HepG2 (cell line): ENCODE data around the gene WDR76. TPM values are rescaled to one million over a fixed set of nuclear protein-coding genes. Genes with fewer than 3 reads are reported as not detected.

ENCODE experiments used
- ARHGAP35 ChIP-seq: sonication (generic); formaldehyde crosslinking; IDR thresholded peaks from 2 replicates; pipeline ENCODE4 v1.9.0; 2022; ENCODE audit warnings: mild to moderate bottlenecking, inconsistent platforms, moderate library complexity, missing genetic modification reagents, borderline replicate concordance
- KDM5A ChIP-seq: fragments of 200-600 bp; sonication (generic); IDR thresholded peaks from 2 replicates; pipeline ENCODE4 v1.7.0; 2018; ENCODE audit warnings: antibody characterized with exemption, mild to moderate bottlenecking, low read length, borderline replicate concordance
- LCORL ChIP-seq, 2 experiments: fragments of 450-650 bp in 1 of 2; sonication (generic) in 1 of 2; formaldehyde crosslinking in 1 of 2; IDR thresholded peaks; 2 replicates each; pipeline versions ENCODE4 v1.5.0 to v1.6.1; 2017 to 2020; ENCODE audit warnings: antibody characterized with exemption in 1 of 2, missing genetic modification reagents in 1 of 2
- PAX8 ChIP-seq: sonication (generic); formaldehyde crosslinking; IDR thresholded peaks from 2 replicates; pipeline ENCODE4 v1.8.0; 2022; ENCODE audit warnings: mild to moderate bottlenecking, missing genetic modification reagents, borderline replicate concordance
- PCBP2 ChIP-seq: fragments of 200-400 bp; formaldehyde crosslinking; optimal IDR thresholded peaks from 2 replicates; pipeline ENCODE3; 2018; ENCODE audit warnings: low read length, low read depth; ENCODE audit not compliant: poor library complexity, severe bottlenecking
- PLSCR1 ChIP-seq: sonication (generic); formaldehyde crosslinking; IDR thresholded peaks from 2 replicates; pipeline ENCODE4 v1.5.0; 2020; ENCODE audit warnings: missing genetic modification reagents, mild to moderate bottlenecking, borderline replicate concordance
- SAP130 ChIP-seq: IDR thresholded peaks from 2 replicates; pipeline ENCODE4 v1.6.1; 2016; ENCODE audit warnings: low read depth
- SP1 ChIP-seq, 2 experiments: fragments of 450-650 bp in 1 of 2; sonication (generic) in 1 of 2; formaldehyde crosslinking in 1 of 2; IDR thresholded peaks; 2 replicates each; pipeline versions ENCODE4 v1.4.0 to v1.6.1; 2016 to 2020; ENCODE audit warnings: missing genetic modification reagents in 1 of 2
- TOPORS ChIP-seq: sonication (generic); formaldehyde crosslinking; IDR thresholded peaks from 2 replicates; pipeline ENCODE4 v1.8.0; 2023; ENCODE audit warnings: mild to moderate bottlenecking, missing genetic modification reagents
- ZNF335 ChIP-seq: sonication (generic); formaldehyde crosslinking; IDR thresholded peaks from 2 replicates; pipeline ENCODE4 v1.4.0; 2020; ENCODE audit warnings: missing genetic modification reagents
- ZNF780A ChIP-seq: sonication (generic); formaldehyde crosslinking; IDR thresholded peaks from 2 replicates; pipeline ENCODE4 v1.8.0; 2022; ENCODE audit warnings: mild to moderate bottlenecking, missing genetic modification reagents, moderate library complexity
- polyA plus RNA-seq, 8 experiments: library from polyadenylated mRNA; depleted of rRNA in 3 of 8; stranded (reverse) in 7 of 8; unstranded in 1 of 8; fragments of >200 nt; fragmentation: Illumina TruSeq in 4 of 8; extraction: Trizol in 4 of 8; gene quantifications; 2 replicates each; pipeline versions ENCODE4 v1.2.1 to v1.2.3, GENCODE V29; 2011 to 2016; ENCODE audit warnings: low read depth in 4 of 8, missing spikeins in 1 of 8, mixed read lengths in 1 of 8; ENCODE audit not compliant: insufficient read depth in 1 of 8
- total RNA-seq, 5 experiments: library from RNA; depleted of rRNA; stranded (reverse); fragments of >200 nt; fragmentation: Illumina TruSeq; extraction: Trizol; gene quantifications; 2 replicates each; pipeline ENCODE4 v1.2.3, GENCODE V29; 2016; ENCODE audit warnings: low read depth in 1 of 5
- TF ChIP-seq, protein P1 (sequence below): sonication (generic); formaldehyde crosslinking; IDR thresholded peaks from 2 replicates; pipeline ENCODE4 v1.9.0; 2021; ENCODE audit warnings: mild to moderate bottlenecking, missing genetic modification reagents
- TF ChIP-seq, protein P2 (sequence below): sonication (generic); formaldehyde crosslinking; conservative IDR thresholded peaks from 2 replicates; pipeline ENCODE4 v1.8.0; 2022; ENCODE audit warnings: mild to moderate bottlenecking, moderate library complexity, missing genetic modification reagents
- TF ChIP-seq, protein P3 (sequence below): sonication (generic); formaldehyde crosslinking; IDR thresholded peaks from 2 replicates; pipeline ENCODE4 v1.5.1; 2020; ENCODE audit warnings: missing genetic modification reagents, mild to moderate bottlenecking, borderline replicate concordance

The WDR76 gene
- total and polyA plus RNA-seq, 2 of the 13 experiments (the other 11 are each of a cell fraction or from before 2014, with no cell fraction given), result 1.1 to 9.7 TPM

DNA sequence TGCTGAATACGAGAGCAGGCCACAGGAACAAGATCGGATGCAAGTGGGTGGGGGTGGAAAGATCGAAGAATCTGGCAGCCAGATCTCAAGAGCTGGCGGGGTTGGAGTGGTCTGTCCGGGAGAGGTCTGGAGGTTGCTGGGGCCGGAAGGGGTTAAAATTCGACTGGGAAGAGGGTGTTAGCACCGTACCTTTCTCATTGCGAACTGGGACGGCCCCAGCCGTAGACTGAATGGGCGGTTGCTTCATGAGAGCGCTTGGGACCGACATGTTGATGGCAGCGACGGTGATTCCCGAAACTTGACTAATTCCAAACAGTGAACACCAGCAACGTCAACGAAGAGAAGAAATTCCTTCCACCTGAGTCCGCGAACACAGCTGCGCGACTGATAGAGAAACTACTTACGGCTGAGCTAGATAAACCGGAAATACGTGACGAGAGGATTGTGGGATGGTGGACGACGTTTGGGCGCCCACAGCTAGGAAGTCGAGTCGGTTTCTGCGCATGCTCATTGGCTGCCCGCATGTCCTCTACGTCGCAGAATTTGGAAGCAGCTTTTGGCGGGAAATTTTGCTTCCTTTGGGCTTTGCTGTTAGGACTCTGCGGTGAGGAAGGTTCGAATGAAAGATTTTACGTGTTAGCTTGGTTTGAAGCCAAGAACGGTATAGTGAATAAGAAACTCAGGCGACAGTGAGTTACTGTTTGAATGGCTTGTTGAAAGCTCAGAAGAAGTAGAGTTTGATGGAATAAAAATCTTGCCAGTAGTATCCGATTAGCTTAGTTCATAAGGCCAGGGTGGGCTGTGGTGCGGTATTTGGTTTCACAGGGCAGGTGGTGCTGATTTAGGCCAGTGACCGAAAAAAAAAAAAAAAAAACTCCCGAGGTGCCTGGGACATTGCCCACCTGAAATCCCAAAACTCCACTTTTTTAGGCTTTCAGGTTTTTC is 2.2 kb upstream of the WDR76 start, which contains the start of gene MFAP1 (continued):
- TF ChIP-seq, protein P1, sequence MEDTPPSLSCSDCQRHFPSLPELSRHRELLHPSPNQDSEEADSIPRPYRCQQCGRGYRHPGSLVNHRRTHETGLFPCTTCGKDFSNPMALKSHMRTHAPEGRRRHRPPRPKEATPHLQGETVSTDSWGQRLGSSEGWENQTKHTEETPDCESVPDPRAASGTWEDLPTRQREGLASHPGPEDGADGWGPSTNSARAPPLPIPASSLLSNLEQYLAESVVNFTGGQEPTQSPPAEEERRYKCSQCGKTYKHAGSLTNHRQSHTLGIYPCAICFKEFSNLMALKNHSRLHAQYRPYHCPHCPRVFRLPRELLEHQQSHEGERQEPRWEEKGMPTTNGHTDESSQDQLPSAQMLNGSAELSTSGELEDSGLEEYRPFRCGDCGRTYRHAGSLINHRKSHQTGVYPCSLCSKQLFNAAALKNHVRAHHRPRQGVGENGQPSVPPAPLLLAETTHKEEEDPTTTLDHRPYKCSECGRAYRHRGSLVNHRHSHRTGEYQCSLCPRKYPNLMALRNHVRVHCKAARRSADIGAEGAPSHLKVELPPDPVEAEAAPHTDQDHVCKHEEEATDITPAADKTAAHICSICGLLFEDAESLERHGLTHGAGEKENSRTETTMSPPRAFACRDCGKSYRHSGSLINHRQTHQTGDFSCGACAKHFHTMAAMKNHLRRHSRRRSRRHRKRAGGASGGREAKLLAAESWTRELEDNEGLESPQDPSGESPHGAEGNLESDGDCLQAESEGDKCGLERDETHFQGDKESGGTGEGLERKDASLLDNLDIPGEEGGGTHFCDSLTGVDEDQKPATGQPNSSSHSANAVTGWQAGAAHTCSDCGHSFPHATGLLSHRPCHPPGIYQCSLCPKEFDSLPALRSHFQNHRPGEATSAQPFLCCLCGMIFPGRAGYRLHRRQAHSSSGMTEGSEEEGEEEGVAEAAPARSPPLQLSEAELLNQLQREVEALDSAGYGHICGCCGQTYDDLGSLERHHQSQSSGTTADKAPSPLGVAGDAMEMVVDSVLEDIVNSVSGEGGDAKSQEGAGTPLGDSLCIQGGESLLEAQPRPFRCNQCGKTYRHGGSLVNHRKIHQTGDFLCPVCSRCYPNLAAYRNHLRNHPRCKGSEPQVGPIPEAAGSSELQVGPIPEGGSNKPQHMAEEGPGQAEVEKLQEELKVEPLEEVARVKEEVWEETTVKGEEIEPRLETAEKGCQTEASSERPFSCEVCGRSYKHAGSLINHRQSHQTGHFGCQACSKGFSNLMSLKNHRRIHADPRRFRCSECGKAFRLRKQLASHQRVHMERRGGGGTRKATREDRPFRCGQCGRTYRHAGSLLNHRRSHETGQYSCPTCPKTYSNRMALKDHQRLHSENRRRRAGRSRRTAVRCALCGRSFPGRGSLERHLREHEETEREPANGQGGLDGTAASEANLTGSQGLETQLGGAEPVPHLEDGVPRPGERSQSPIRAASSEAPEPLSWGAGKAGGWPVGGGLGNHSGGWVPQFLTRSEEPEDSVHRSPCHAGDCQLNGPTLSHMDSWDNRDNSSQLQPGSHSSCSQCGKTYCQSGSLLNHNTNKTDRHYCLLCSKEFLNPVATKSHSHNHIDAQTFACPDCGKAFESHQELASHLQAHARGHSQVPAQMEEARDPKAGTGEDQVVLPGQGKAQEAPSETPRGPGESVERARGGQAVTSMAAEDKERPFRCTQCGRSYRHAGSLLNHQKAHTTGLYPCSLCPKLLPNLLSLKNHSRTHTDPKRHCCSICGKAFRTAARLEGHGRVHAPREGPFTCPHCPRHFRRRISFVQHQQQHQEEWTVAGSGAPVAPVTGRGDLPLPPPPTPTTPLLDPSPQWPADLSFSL (CRISPR knock-in tag), result no peak
- TF ChIP-seq LCORL (IDR thresholded peaks at IDR 0.05), result no peak
- no peak; the same call in 1 of the 2 replicates for TF ChIP-seq LCORL (CRISPR knock-in tag; IDR thresholded peaks at IDR 0.05)
- 0 out of 2 replicates have a peak, but pooled peaks have one; percentile 44 for TF ChIP-seq ARHGAP35 (CRISPR knock-in tag)
- TF ChIP-seq PLSCR1 (CRISPR knock-in tag), result no peak
- no peak for TF ChIP-seq PCBP2
- 0 out of 2 replicates have a peak, but pooled peaks have one; percentile 58 for TF ChIP-seq ZNF335 (CRISPR knock-in tag)
- TF ChIP-seq SAP130 (CRISPR knock-in tag), result peak; percentile 98
- TF ChIP-seq PAX8, result no peak
- TF ChIP-seq, protein P2, sequence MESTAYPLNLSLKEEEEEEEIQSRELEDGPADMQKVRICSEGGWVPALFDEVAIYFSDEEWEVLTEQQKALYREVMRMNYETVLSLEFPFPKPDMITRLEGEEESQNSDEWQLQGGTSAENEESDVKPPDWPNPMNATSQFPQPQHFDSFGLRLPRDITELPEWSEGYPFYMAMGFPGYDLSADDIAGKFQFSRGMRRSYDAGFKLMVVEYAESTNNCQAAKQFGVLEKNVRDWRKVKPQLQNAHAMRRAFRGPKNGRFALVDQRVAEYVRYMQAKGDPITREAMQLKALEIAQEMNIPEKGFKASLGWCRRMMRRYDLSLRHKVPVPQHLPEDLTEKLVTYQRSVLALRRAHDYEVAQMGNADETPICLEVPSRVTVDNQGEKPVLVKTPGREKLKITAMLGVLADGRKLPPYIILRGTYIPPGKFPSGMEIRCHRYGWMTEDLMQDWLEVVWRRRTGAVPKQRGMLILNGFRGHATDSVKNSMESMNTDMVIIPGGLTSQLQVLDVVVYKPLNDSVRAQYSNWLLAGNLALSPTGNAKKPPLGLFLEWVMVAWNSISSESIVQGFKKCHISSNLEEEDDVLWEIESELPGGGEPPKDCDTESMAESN (CRISPR knock-in tag), result peak; percentile 55; the same call in 1 of the 2 replicates
- no peak for TF ChIP-seq SP1 (IDR thresholded peaks at IDR 0.05)
- 0 out of 2 replicates have a peak, but pooled peaks have one; percentile 36 for TF ChIP-seq SP1 (CRISPR knock-in tag; IDR thresholded peaks at IDR 0.05)
- no peak; the same call in 1 of the 2 replicates for TF ChIP-seq ZNF780A
- TF ChIP-seq TOPORS (CRISPR knock-in tag), result 0 out of 2 replicates have a peak, but pooled peaks have one; percentile 48
- peak; percentile 73 for TF ChIP-seq KDM5A
- TF ChIP-seq, protein P3, sequence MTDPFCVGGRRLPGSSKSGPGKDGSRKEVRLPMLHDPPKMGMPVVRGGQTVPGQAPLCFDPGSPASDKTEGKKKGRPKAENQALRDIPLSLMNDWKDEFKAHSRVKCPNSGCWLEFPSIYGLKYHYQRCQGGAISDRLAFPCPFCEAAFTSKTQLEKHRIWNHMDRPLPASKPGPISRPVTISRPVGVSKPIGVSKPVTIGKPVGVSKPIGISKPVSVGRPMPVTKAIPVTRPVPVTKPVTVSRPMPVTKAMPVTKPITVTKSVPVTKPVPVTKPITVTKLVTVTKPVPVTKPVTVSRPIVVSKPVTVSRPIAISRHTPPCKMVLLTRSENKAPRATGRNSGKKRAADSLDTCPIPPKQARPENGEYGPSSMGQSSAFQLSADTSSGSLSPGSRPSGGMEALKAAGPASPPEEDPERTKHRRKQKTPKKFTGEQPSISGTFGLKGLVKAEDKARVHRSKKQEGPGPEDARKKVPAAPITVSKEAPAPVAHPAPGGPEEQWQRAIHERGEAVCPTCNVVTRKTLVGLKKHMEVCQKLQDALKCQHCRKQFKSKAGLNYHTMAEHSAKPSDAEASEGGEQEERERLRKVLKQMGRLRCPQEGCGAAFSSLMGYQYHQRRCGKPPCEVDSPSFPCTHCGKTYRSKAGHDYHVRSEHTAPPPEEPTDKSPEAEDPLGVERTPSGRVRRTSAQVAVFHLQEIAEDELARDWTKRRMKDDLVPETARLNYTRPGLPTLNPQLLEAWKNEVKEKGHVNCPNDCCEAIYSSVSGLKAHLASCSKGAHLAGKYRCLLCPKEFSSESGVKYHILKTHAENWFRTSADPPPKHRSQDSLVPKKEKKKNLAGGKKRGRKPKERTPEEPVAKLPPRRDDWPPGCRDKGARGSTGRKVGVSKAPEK, result peak; percentile 32; the same call in 1 of the 2 replicates
